Stimulated activated CD4-positive, alpha-beta T cell treated with anti-CD3 and anti-CD28 coated beads, Interleukin-1b, Interleukin-23, amount 100 ng/mL, for 48 hours (primary cell): ENCODE results near the gene INHA.

ENCODE experiments used
- DNase-seq: peaks from one replicate; pipeline ENCODE4 v3.0.0-alpha.2; 2020

INHA gene

DNA sequence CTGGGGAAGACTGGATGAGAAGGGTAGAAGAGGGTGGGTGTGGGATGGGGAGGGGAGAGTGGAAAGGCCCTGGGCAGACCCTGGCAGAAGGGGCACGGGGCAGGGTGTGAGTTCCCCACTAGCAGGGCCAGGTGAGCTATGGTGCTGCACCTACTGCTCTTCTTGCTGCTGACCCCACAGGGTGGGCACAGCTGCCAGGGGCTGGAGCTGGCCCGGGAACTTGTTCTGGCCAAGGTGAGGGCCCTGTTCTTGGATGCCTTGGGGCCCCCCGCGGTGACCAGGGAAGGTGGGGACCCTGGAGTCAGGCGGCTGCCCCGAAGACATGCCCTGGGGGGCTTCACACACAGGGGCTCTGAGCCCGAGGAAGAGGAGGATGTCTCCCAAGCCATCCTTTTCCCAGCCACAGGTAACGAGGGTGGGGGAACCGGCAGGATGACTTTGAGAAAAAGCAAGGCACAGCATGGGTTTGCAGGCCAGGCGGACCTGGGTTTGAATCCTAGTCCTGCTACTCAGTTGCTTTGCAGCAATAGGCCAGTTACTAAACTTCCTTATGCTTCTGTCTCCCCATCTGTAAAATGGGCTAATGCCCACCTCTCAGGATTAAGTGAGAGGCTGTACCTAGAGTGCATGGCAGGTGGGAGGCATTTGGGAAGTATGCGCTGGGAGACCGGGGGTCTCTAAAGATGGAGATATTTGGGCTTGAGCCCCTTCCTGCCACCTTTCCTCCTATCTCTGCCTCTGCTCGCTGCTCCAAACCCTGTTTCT is at the start of gene INHA:
INHA (plus strand) TSS at position 74 of the 765 bp plus-strand sequence; CDS start at position 139, 65 bp downstream.
- DNase-seq: no peak

DNA sequence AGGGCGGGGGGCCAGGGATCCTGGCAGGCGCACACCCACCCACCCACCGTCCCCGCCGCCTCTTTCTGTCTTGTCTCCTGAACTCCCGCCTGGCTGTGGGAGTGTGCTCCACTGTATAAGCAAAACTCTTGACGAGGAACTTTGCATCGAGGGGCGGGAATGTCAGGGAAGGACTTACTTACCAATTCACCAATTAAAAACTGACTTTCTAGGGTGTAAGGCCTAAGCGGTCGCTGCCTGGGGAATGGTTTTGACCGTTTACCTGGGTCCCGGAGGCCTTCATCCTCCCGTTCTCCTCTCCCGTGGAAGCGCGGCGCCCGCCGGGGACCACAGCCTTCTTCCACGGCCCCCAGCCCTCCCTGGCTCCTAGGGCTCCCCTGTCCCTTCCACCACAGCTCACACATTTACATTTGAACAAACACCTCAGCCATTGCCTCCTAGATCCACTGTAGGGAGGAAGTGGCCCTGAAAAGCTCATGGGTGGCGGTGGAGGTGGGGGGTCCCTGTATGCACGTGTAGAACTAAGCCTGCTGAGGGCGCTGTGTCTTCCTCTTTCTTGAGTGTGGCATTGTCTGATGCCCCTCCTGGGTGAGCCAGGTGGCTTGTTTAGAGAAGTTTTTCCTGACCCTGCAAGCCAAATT is 49.0 kb upstream of the INHA start:
- DNase-seq: no peak

- no peak for DNase-seq
Observed at GRCh38 chr2:219524817-219525216, 47.3 kb upstream of the INHA start.

DNA sequence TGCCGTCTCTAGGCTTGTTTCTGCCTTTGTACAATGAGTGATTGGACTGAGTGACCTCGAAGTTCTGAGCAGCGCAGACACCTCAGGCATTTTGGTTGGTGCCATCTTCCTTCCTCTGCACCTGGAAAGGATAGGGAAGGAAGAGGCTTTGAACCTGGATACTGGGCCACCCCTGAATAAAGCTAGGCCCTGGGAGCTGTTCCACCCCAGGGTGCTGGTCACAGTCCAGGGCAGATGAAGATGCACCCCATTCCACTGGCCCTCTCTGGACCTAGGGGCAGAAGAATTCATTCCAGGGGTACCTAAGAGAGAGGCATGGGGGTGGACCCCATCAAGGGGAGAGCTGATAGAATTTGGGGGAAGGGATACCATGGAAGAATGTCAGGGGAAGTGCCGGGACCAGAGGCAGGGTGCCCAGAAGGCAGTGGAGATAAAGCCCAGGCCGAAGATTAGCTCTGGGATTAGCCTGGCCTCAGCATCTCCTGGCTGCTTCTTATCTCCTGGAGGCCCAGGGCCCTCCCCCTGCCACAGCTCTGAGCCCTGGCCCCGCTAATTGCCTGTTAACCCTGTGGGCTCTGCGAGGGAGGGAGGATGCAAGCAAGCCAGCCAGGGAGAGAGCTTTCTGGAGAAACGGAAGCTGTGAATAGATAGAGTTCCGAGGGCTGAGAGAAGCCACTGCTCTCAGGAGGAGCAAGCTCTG is 46.4 kb upstream of the INHA start:
- no peak for DNase-seq

- DNase-seq: no peak
Observed at GRCh38 chr2:219526320-219527075, 45.6 kb upstream of the INHA start.

- DNase-seq: no peak
Observed at GRCh38 chr2:219527076-219527394, 45.1 kb upstream of the INHA start.

DNA sequence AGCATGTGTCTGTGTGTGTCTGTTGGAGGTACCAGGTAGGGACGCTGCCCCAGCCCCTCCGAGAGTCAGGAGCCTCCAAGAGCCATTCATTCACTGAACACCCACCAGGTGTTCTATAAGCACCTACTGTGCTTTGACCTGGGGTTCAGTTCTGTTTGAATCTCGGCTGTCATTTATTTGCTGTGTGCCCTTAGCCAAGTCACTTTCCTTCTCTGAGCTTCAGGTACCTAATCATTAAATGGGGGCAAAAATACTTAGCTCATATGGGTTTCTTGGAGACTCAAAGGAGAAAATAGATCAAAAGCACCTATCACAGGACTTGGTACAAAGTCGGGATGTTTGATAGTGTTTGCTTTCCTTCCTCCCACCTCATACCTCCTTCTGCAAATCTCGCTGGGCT is 44.6 kb upstream of the INHA start:
- DNase-seq: no peak

GRCh38 chr2:219530048-219530963 is 41.8 kb upstream of the INHA start:
- peak; percentile 86 for DNase-seq

DNA sequence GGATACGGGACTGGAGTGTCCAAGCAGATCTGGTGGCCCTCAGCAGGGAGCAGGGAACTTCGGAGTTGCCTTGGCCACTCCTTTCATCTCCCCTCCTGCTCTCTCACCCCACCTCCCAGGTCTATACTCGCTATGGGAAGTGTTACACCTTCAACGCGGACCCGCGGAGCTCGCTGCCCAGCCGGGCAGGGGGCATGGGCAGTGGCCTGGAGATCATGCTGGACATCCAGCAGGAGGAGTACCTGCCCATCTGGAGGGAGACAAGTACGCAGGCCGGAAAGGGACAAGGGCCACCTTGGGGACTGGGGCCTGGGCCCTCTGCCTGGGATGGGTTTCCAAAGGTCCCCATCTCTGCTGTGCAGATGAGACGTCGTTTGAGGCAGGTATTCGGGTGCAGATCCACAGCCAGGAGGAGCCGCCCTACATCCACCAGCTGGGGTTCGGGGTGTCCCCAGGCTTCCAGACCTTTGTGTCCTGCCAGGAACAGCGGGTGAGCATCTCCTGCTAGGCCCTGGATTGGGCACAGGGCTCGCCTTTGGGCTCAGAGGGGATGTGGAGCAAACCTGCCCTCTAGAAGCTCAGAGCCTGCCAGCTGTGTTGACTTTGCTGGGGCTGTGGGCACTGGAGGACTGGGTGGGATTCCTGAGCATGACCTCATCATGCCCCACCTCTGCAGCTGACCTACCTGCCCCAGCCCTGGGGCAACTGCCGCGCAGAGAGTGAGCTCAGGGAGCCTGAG is 40.3 kb upstream of the INHA start:
- no peak for DNase-seq

DNA sequence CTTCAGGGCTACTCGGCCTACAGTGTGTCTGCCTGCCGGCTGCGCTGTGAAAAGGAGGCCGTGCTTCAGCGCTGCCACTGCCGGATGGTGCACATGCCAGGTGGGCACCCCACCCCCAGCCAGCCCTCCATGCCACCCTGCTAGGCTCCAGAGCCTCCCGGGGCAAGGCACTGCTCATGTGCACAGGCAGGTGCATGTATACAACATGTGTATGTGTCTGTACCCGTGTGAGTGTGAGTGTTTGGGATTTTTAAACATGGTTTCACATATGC is 39.8 kb upstream of the INHA start:
- DNase-seq: no peak

GRCh38 chr2:219533930-219534661 is 38.0 kb upstream of the INHA start:
- no peak for DNase-seq

- DNase-seq: no peak
Observed at GRCh38 chr2:219536425-219536824, 35.7 kb upstream of the INHA start.

GRCh38 chr2:219536967-219537366 is 35.1 kb upstream of the INHA start:
- no peak for DNase-seq

GRCh38 chr2:219537657-219538488 is 34.2 kb upstream of the INHA start:
- no peak for DNase-seq

- DNase-seq: no peak
Observed at GRCh38 chr2:219538504-219538951, 33.6 kb upstream of the INHA start.

GRCh38 chr2:219538956-219539788 is 32.9 kb upstream of the INHA start:
- no peak for DNase-seq

- no peak for DNase-seq
Observed at GRCh38 chr2:219539926-219540678, 32.0 kb upstream of the INHA start.

- DNase-seq: no peak
Observed at GRCh38 chr2:219540784-219541504, 31.2 kb upstream of the INHA start.
